SK-N-SH (cell line): ENCODE results near the gene ANXA7. TPM values are rescaled to one million over a fixed set of nuclear protein-coding genes. Genes with fewer than 3 reads are reported as not detected.

Experiments
- CTCF ChIA-PET: fragments of 300-600, 350-600 bp; formaldehyde crosslinking; extraction: SDS; loops from one replicate; lab custom pipeline; 2021; lab: Yijun Ruan, JAX
- POLR2A ChIA-PET: fragments of 350-600 bp; sonication (Branson Sonifier 250); formaldehyde crosslinking; extraction: SDS; loops from one replicate; lab custom pipeline; 2020; ENCODE audit warnings: antibody characterized with exemption, inconsistent platforms; lab: Yijun Ruan, JAX
- DNase-seq: peaks from one replicate; pipeline ENCODE4 v3.0.0; 2012
- H2AFZ ChIP-seq: fragments of 200-600 bp; sonication (generic); 2 replicates; pipeline ENCODE4 v1.8.1; 2016; ENCODE audit warnings: antibody characterized with exemption, mild to moderate bottlenecking, low read depth
- H3F3A ChIP-seq: fragments of 200-600 bp; sonication (generic); replicated peaks from 2 replicates; pipeline ENCODE3; 2016; ENCODE audit warnings: antibody characterized with exemption, mild to moderate bottlenecking; ENCODE audit not compliant: insufficient read depth
- H3K27ac ChIP-seq, 2 experiments: fragments of 200-500 bp in 1 of 2; fragments of 200-600 bp in 1 of 2; sonication (Bioruptor generic) in 1 of 2; sonication (generic), shearing (Covaris generic) in 1 of 2; 2 replicates each; pipeline versions ENCODE4 v1.5.1 to v1.6.1; 2014 to 2016; ENCODE audit warnings: low read depth in 2 of 2, inconsistent platforms in 1 of 2, low read length in 1 of 2, mild to moderate bottlenecking in 1 of 2, mixed read lengths in 1 of 2
- H3K27me3 ChIP-seq: fragments of 200-600 bp; sonication (generic), shearing (Covaris generic); 2 replicates; pipeline ENCODE4 v1.6.1; 2016; ENCODE audit warnings: mixed run types; ENCODE audit not compliant: insufficient read depth
- H3K36me3 ChIP-seq, 2 experiments: fragments of 200-500 bp in 1 of 2; fragments of 200-600 bp in 1 of 2; sonication (Bioruptor generic) in 1 of 2; sonication (generic) in 1 of 2; replicated peaks in 1 of 2; 2 replicates each; pipeline versions ENCODE3 to v1.5.1; 2014 to 2016; ENCODE audit warnings: low read length in 1 of 2, mild to moderate bottlenecking in 1 of 2; ENCODE audit not compliant: insufficient read depth in 2 of 2, control insufficient read depth in 1 of 2
- H3K4me1 ChIP-seq, 2 experiments: fragments of 200-500 bp in 1 of 2; fragments of 200-600 bp in 1 of 2; sonication (Bioruptor generic) in 1 of 2; sonication (generic), shearing (Covaris generic) in 1 of 2; 2 replicates each; pipeline versions ENCODE4 v1.5.1 to v1.6.1; 2014 to 2016; ENCODE audit warnings: low read depth in 1 of 2, low read length in 1 of 2, mixed run types in 1 of 2; ENCODE audit not compliant: insufficient read depth in 2 of 2, control insufficient read depth in 1 of 2
- H3K4me2 ChIP-seq: fragments of 200-600 bp; sonication (generic), shearing (Covaris generic); 2 replicates; pipeline ENCODE4 v1.6.1; 2017; ENCODE audit warnings: mixed run types
- H3K4me3 ChIP-seq, 2 experiments: fragments of 200-500 bp in 1 of 2; fragments of 200-600 bp in 1 of 2; sonication (Bioruptor generic) in 1 of 2; sonication (generic), shearing (Covaris generic) in 1 of 2; 2 replicates each; pipeline versions ENCODE4 v1.5.1 to v1.8.1; 2014 to 2016; ENCODE audit warnings: low read depth in 2 of 2, inconsistent platforms in 1 of 2, low read length in 1 of 2, mild to moderate bottlenecking in 1 of 2, mixed read lengths in 1 of 2, moderate library complexity in 1 of 2
- H3K79me2 ChIP-seq: fragments of 200-600 bp; sonication (generic); 2 replicates; pipeline ENCODE4 v1.8.1; 2017; ENCODE audit warnings: mild to moderate bottlenecking; ENCODE audit not compliant: insufficient read depth
- H3K9ac ChIP-seq: fragments of 200-600 bp; sonication (generic); 2 replicates; pipeline ENCODE4 v1.6.1; 2017; ENCODE audit warnings: mixed run types
- H3K9me2 ChIP-seq: fragments of 200-600 bp; sonication (generic); 2 replicates; pipeline ENCODE4 v1.6.1; 2017; ENCODE audit warnings: mixed run types
- H3K9me3 ChIP-seq: fragments of 200-600 bp; sonication (generic); 2 replicates; pipeline ENCODE4 v1.6.1; 2017; ENCODE audit warnings: mixed run types, mild to moderate bottlenecking, moderate library complexity
- H4K20me1 ChIP-seq: fragments of 200-600 bp; sonication (generic); 2 replicates; pipeline ENCODE4 v1.6.1; 2017; ENCODE audit warnings: mild to moderate bottlenecking, mixed run types; ENCODE audit not compliant: insufficient read depth
- ELF1 ChIP-seq: IDR thresholded peaks from 2 replicates; pipeline ENCODE4 v1.4.0; 2012
- EP300 ChIP-seq, 2 experiments: IDR thresholded peaks; 2 replicates each; pipeline versions ENCODE4 v1.4.0 to v1.6.1; 2012; ENCODE audit warnings: borderline replicate concordance in 1 of 2, low read depth in 1 of 2, low read length in 1 of 2
- FOSL2 ChIP-seq: IDR thresholded peaks from 2 replicates; pipeline ENCODE4 v1.4.0; 2012; ENCODE audit warnings: low read depth, mild to moderate bottlenecking, moderate library complexity, borderline replicate concordance
- FOXM1 ChIP-seq: IDR thresholded peaks from 2 replicates; pipeline ENCODE4 v1.4.0; 2012; ENCODE audit warnings: low read depth, mild to moderate bottlenecking
- GABPA ChIP-seq: IDR thresholded peaks from 2 replicates; pipeline ENCODE4 v1.4.0; 2012; ENCODE audit warnings: low read depth, mild to moderate bottlenecking
- GATA2 ChIP-seq: sonication (generic); formaldehyde crosslinking; IDR thresholded peaks from 2 replicates; pipeline ENCODE4 v1.5.0; 2020; ENCODE audit warnings: mild to moderate bottlenecking, missing genetic modification reagents
- MXI1 ChIP-seq: IDR thresholded peaks from 2 replicates; pipeline ENCODE4 v1.6.1; 2012; ENCODE audit warnings: mild to moderate bottlenecking, low read depth, low read length, improper control_type of control experiment
- NFIC ChIP-seq: IDR thresholded peaks from 2 replicates; pipeline ENCODE4 v1.4.0; 2012; ENCODE audit warnings: borderline replicate concordance
- POLR2AphosphoS5 ChIP-seq: IDR thresholded peaks from 2 replicates; pipeline ENCODE4 v1.6.1; 2012; ENCODE audit warnings: low read depth, low read length
- RAD21 ChIP-seq: IDR thresholded peaks from 2 replicates; pipeline ENCODE4 v1.6.1; 2012; ENCODE audit warnings: mild to moderate bottlenecking, low read length
- SMC3 ChIP-seq: IDR thresholded peaks from 2 replicates; pipeline ENCODE4 v1.6.1; 2012; ENCODE audit warnings: low read depth, low read length, improper control_type of control experiment
- TCF12 ChIP-seq: IDR thresholded peaks from 2 replicates; pipeline ENCODE4 v1.4.0; 2012
- TEAD4 ChIP-seq: IDR thresholded peaks from 2 replicates; pipeline ENCODE4 v1.4.0; 2012; ENCODE audit warnings: mild to moderate bottlenecking, borderline replicate concordance; ENCODE audit not compliant: insufficient read depth
- YY1 ChIP-seq: IDR thresholded peaks from 2 replicates; pipeline ENCODE4 v1.4.0; 2012; ENCODE audit warnings: low read depth, mild to moderate bottlenecking
- WGBS: methylation state at CpG from one replicate; pipeline ENCODE4 v1.1.6; 2017; ENCODE audit warnings: low lambda C conversion rate; 5-methylcytosine and 5-hydroxymethylcytosine counted together
- polyA plus RNA-seq, 3 experiments: library from polyadenylated mRNA; depleted of rRNA; stranded (reverse); fragments of >200 nt; gene quantifications; 2 replicates each; pipeline ENCODE4 v1.2.3, GENCODE V29; 2012
- TF ChIP-seq, protein P1 (sequence below): IDR thresholded peaks from 2 replicates; pipeline ENCODE4 v1.4.0; 2012; ENCODE audit warnings: low read depth, borderline replicate concordance
- TF ChIP-seq, protein P2 (sequence below): IDR thresholded peaks from 2 replicates; pipeline ENCODE4 v1.4.0; 2012; ENCODE audit warnings: low read depth
- TF ChIP-seq, protein P3 (sequence below): fragments of 150-350 bp; IDR thresholded peaks from 2 replicates; pipeline ENCODE4 v1.6.1; 2016; ENCODE audit warnings: mild to moderate bottlenecking, low read depth, low read length
- TF ChIP-seq, protein P4 (sequence below): fragments of 150-350 bp; IDR thresholded peaks from 2 replicates; pipeline ENCODE4 v1.6.1; 2017; ENCODE audit warnings: antibody characterized with exemption, low read length, low read depth, borderline replicate concordance
- TF ChIP-seq, protein P5 (sequence below): IDR thresholded peaks from 2 replicates; pipeline ENCODE4; 2012
- TF ChIP-seq, protein P6 (sequence below): fragments of 200-600 bp; sonication (generic); IDR thresholded peaks from 2 replicates; pipeline ENCODE4 v1.6.1; 2017; ENCODE audit warnings: antibody characterized with exemption, mild to moderate bottlenecking, moderate library complexity

ANXA7 gene
- polyA plus RNA-seq, 1 of the 3 experiments (the other 2 are of a cell fraction) = 65.7 TPM

DNA sequence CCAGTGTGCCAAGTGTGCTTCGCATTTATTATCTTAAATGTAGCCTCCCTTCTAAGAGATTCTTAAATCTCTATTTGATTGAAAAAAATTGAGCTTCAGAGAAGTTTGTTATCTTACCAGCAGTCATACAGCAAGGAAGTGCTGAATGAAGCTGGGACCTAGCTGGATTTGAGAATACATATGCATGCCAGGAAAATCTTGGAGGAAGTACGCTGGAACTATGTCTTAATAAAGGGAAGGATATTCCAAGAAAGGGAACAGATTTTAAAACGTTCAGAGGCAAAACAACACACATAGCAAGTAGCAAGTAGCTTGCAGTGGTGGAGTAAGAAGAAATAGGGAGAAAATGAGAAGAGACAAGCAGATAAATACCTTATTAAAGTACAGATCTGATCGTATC is 56.7 kb downstream of the ANXA7 start:
- no peaks in the 10 kb centered on the region for H4K20me1 ChIP-seq
- no peak for DNase-seq
- peaks cover 0 to 6% of the 10 kb centered on the region in 2 experiments for H3K36me3 ChIP-seq
- no peak for TF ChIP-seq RAD21
- TF ChIP-seq, protein P1, sequence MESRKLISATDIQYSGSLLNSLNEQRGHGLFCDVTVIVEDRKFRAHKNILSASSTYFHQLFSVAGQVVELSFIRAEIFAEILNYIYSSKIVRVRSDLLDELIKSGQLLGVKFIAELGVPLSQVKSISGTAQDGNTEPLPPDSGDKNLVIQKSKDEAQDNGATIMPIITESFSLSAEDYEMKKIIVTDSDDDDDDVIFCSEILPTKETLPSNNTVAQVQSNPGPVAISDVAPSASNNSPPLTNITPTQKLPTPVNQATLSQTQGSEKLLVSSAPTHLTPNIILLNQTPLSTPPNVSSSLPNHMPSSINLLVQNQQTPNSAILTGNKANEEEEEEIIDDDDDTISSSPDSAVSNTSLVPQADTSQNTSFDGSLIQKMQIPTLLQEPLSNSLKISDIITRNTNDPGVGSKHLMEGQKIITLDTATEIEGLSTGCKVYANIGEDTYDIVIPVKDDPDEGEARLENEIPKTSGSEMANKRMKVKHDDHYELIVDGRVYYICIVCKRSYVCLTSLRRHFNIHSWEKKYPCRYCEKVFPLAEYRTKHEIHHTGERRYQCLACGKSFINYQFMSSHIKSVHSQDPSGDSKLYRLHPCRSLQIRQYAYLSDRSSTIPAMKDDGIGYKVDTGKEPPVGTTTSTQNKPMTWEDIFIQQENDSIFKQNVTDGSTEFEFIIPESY = no peak
- TF ChIP-seq TEAD4 = no peak
- TF ChIP-seq MXI1 = no peak
- TF ChIP-seq FOXM1 = no peak
- TF ChIP-seq, protein P2, sequence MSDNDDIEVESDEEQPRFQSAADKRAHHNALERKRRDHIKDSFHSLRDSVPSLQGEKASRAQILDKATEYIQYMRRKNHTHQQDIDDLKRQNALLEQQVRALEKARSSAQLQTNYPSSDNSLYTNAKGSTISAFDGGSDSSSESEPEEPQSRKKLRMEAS = no peak
- TF ChIP-seq FOSL2 = no peak
- TF ChIP-seq ELF1 = no peak
- no peak for TF ChIP-seq GATA2 (CRISPR knock-in tag)
- no peak for TF ChIP-seq SMC3
- TF ChIP-seq, protein P3, sequence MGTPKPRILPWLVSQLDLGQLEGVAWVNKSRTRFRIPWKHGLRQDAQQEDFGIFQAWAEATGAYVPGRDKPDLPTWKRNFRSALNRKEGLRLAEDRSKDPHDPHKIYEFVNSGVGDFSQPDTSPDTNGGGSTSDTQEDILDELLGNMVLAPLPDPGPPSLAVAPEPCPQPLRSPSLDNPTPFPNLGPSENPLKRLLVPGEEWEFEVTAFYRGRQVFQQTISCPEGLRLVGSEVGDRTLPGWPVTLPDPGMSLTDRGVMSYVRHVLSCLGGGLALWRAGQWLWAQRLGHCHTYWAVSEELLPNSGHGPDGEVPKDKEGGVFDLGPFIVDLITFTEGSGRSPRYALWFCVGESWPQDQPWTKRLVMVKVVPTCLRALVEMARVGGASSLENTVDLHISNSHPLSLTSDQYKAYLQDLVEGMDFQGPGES = no peak
- TF ChIP-seq TCF12 = no peak
- TF ChIP-seq EP300 (IDR thresholded peaks at IDR 0.05; ENCODE audit: borderline replicate concordance in 1 of 2, low read depth in 1 of 2, low read length in 1 of 2) = no peak
- TF ChIP-seq, protein P4, sequence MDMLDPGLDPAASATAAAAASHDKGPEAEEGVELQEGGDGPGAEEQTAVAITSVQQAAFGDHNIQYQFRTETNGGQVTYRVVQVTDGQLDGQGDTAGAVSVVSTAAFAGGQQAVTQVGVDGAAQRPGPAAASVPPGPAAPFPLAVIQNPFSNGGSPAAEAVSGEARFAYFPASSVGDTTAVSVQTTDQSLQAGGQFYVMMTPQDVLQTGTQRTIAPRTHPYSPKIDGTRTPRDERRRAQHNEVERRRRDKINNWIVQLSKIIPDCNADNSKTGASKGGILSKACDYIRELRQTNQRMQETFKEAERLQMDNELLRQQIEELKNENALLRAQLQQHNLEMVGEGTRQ = no peak
- H3K9ac ChIP-seq = no peak overlapping the region
- H3F3A ChIP-seq = peaks cover 3% of the 10 kb centered on the region
- ChIA-PET POLR2A (no interaction called here), CTCF (interaction anchor here (1.1 kb wide), 1 partner anchor 94 kb away, joined by 3 read pairs; no protein-coding TSS in a partner anchor)
- no peaks in the 10 kb centered on the region for H3K79me2 ChIP-seq
- H3K9me2 ChIP-seq = no peaks in the 10 kb centered on the region
- H3K4me2 ChIP-seq = no peak overlapping the region
- no peaks in the 10 kb centered on the region for H3K27me3 ChIP-seq
- H3K4me3 ChIP-seq = no peak overlapping the region
- peaks cover 0 to 5% of the 10 kb centered on the region in 2 experiments; a peak in 2 of 4 replicates for H3K4me1 ChIP-seq
- no peak overlapping the region for H3K27ac ChIP-seq
- WGBS = 63% methylated on average over 4 of the region's 4 CpGs
- H2AFZ ChIP-seq = no peak overlapping the region
- no peaks in the 10 kb centered on the region for H3K9me3 ChIP-seq

DNA sequence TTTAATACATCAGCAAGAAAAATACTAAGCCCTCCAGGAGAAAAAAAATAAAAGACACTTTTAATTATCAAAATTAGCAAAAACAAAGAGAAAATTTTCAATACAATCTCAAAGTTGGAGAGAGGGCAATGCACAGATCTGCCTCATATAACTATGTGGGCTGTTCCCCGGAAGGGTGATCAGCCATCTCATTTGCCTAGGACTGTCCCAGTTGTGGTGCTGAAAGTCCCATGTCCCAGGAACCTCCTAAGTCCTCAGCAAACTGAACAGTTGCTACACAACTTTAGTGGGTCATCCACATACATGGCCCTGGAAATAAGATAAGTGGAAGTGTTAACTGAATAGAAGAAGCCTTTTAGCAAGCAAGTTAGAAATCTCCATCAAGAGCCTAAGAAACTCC is 69.6 kb downstream of the ANXA7 start:
- Histone ChIP-seq H3K79me2 (no peaks in the 10 kb centered on the region), H3K4me1 (no peaks in the 10 kb centered on the region; a peak in 1 of 4 replicates), H3K36me3 (no peaks in the 10 kb centered on the region), H4K20me1 (no peaks in the 10 kb centered on the region), H3F3A (no peaks in the 10 kb centered on the region), H2AFZ (no peak overlapping the region), H3K27ac (no peak overlapping the region), H3K9me2 (no peaks in the 10 kb centered on the region), H3K9ac (no peak overlapping the region), H3K4me2 (no peak overlapping the region), H3K4me3 (no peak overlapping the region), H3K27me3 (no peaks in the 10 kb centered on the region), H3K9me3 (no peaks in the 10 kb centered on the region)
- CTCF ChIA-PET = no interaction called here
- POLR2A ChIA-PET = no interaction called here
- no peak for DNase-seq
- 90% methylated on average over 1 of the region's 1 CpG for WGBS
- TF ChIP-seq GABPA (no peak), POLR2AphosphoS5 (no peak), TCF12 (no peak), NFIC (no peak), ELF1 (no peak), YY1 (no peak), RAD21 (no peak), GATA2 (CRISPR knock-in tag) (no peak)
- TF ChIP-seq, protein P5, sequence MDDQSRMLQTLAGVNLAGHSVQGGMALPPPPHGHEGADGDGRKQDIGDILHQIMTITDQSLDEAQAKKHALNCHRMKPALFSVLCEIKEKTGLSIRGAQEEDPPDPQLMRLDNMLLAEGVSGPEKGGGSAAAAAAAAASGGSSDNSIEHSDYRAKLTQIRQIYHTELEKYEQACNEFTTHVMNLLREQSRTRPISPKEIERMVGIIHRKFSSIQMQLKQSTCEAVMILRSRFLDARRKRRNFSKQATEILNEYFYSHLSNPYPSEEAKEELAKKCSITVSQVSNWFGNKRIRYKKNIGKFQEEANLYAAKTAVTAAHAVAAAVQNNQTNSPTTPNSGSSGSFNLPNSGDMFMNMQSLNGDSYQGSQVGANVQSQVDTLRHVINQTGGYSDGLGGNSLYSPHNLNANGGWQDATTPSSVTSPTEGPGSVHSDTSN = no peak
- TF ChIP-seq, protein P6, sequence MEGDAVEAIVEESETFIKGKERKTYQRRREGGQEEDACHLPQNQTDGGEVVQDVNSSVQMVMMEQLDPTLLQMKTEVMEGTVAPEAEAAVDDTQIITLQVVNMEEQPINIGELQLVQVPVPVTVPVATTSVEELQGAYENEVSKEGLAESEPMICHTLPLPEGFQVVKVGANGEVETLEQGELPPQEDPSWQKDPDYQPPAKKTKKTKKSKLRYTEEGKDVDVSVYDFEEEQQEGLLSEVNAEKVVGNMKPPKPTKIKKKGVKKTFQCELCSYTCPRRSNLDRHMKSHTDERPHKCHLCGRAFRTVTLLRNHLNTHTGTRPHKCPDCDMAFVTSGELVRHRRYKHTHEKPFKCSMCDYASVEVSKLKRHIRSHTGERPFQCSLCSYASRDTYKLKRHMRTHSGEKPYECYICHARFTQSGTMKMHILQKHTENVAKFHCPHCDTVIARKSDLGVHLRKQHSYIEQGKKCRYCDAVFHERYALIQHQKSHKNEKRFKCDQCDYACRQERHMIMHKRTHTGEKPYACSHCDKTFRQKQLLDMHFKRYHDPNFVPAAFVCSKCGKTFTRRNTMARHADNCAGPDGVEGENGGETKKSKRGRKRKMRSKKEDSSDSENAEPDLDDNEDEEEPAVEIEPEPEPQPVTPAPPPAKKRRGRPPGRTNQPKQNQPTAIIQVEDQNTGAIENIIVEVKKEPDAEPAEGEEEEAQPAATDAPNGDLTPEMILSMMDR = no peak
- TF ChIP-seq, protein P3 = no peak
